Hematopoietic multipotent progenitor cell treated with erythropoietin and hydrocortisone succinate and interleukin-3 and kit ligand, for 6 days (in vitro differentiated cells): ENCODE measurements around the gene TNFAIP3.

Experiments
- DNase-seq: peaks from one replicate; pipeline ENCODE4 v3.0.0-alpha.2; 2015

Gene TNFAIP3

GRCh38 chr6:137927777-137928218, 60.7 kb downstream of the TNFAIP3 start:
- peak; percentile 55 for DNase-seq

- peak; percentile 48 for DNase-seq
Measured at GRCh38 chr6:137928286-137928685, 61.2 kb downstream of the TNFAIP3 start.

- DNase-seq = no peak
Measured at GRCh38 chr6:137931849-137932465, 64.9 kb downstream of the TNFAIP3 start.
